ENCODE measurements around the gene SCAF8. TPM values are rescaled to one million over a fixed set of nuclear protein-coding genes. Genes with fewer than 3 reads are reported as not detected.

The SCAF8 gene
- total and polyA plus RNA-seq, 2 experiments from 2014 or later, result 10.3 to 22.3 TPM

GRCh38 chr6:154835307-154835706 is 102.1 kb downstream of the SCAF8 start:
- no peak for DNase-seq
- H3K36me3 ChIP-seq (ENCODE audit: low read depth), result peaks cover 22% of the 10 kb centered on the region; the same call in 1 of the 2 replicates
- no peaks in the 10 kb centered on the region for H3K9me3 ChIP-seq (ENCODE audit: low read depth)
- no peaks in the 10 kb centered on the region for H3K27me3 ChIP-seq (replicated peaks; ENCODE audit: insufficient read depth)
- WGBS, 2 experiments (ENCODE audit: low coverage in 1 of 2, low lambda C conversion rate in 2 of 2, missing lambda C conversion rate in 2 of 2), result 75 to 79% methylated on average over 4 of the region's 4 CpGs
- H3K79me2 ChIP-seq (ENCODE audit: insufficient read depth), result peaks cover 87% of the 10 kb centered on the region
- H3F3A ChIP-seq (ENCODE audit: insufficient read depth), result 0 out of 2 replicates have a peak, but pooled peaks cover 5% of the 10 kb centered on the region
- no peak for TF ChIP-seq EZH2 (IDR thresholded peaks at IDR 0.05; ENCODE audit: insufficient read depth, poor library complexity, severe bottlenecking)
- TF ChIP-seq EZH2phosphoT487 (IDR thresholded peaks at IDR 0.05; ENCODE audit: insufficient read depth, low read depth), result no peak
- H2AFZ ChIP-seq, result no peak overlapping the region
- no peak overlapping the region for H3K9ac ChIP-seq
- no peak overlapping the region for H3K4me2 ChIP-seq (ENCODE audit: unreplicated experiment)
- H3K4me1 ChIP-seq (ENCODE audit: insufficient read depth), result peaks cover 7% of the 10 kb centered on the region; the same call in 1 of the 2 replicates
- no peaks in the 10 kb centered on the region for H3K9me2 ChIP-seq (ENCODE audit: insufficient read depth)
- in situ Hi-C loops (cut with MboI), result no loop called here
- no peak overlapping the region for H3K27ac ChIP-seq
- H3K4me3 ChIP-seq, result no peak overlapping the region
- peaks cover 2% of the 10 kb centered on the region; the same call in 1 of the 2 replicates for H4K20me1 ChIP-seq (ENCODE audit: insufficient read depth)

- 99% methylated on average over 6 of the region's 6 CpGs for WGBS, 2 experiments (ENCODE audit: low coverage in 1 of 2, low lambda C conversion rate in 2 of 2, missing lambda C conversion rate in 2 of 2)
- Histone ChIP-seq H3K79me2 (ENCODE audit: insufficient read depth) (peaks cover 100% of the 10 kb centered on the region), H3F3A (ENCODE audit: insufficient read depth) (no peaks in the 10 kb centered on the region; the same call in 1 of the 2 replicates)
These were observed 106.3 kb downstream of the SCAF8 start for GRCh38 chr6:154839546-154839945.

GRCh38 chr6:154840363-154840762 is 107.1 kb downstream of the SCAF8 start:
- Histone ChIP-seq H4K20me1 (ENCODE audit: insufficient read depth) (peaks cover 9% of the 10 kb centered on the region; the same call in 1 of the 2 replicates), H3K4me1 (ENCODE audit: insufficient read depth) (peaks cover 12% of the 10 kb centered on the region; the same call in 1 of the 2 replicates), H3K36me3 (ENCODE audit: low read depth) (peaks cover 9% of the 10 kb centered on the region; the same call in 1 of the 2 replicates), H3K9ac (no peak overlapping the region), H3K4me2 (ENCODE audit: unreplicated experiment) (no peak overlapping the region), H3K4me3 (no peak overlapping the region), H3F3A (ENCODE audit: insufficient read depth) (no peaks in the 10 kb centered on the region; the same call in 1 of the 2 replicates), H3K9me3 (ENCODE audit: low read depth) (no peaks in the 10 kb centered on the region), H3K79me2 (ENCODE audit: insufficient read depth) (peaks cover 100% of the 10 kb centered on the region), H2AFZ (no peak overlapping the region), H3K27ac (no peak overlapping the region), H3K27me3 (replicated peaks; ENCODE audit: insufficient read depth) (no peaks in the 10 kb centered on the region), H3K9me2 (ENCODE audit: insufficient read depth) (no peaks in the 10 kb centered on the region)
- TF ChIP-seq EZH2 (IDR thresholded peaks at IDR 0.05; ENCODE audit: insufficient read depth, poor library complexity, severe bottlenecking) (no peak), EZH2phosphoT487 (IDR thresholded peaks at IDR 0.05; ENCODE audit: insufficient read depth, low read depth) (no peak)
- no peak for DNase-seq
- in situ Hi-C loops (cut with MboI), result no loop called here
- WGBS, 2 experiments (ENCODE audit: low coverage in 1 of 2, low lambda C conversion rate in 2 of 2, missing lambda C conversion rate in 2 of 2), result 98% methylated on average over 6 of the region's 6 CpGs

More at GRCh38 chr6:154839546-154839945, 106.3 kb downstream of the SCAF8 start:
- Histone ChIP-seq H3K9me2 (ENCODE audit: insufficient read depth) (no peaks in the 10 kb centered on the region), H3K36me3 (ENCODE audit: low read depth) (peaks cover 12% of the 10 kb centered on the region; the same call in 1 of the 2 replicates), H3K9ac (no peak overlapping the region), H3K9me3 (ENCODE audit: low read depth) (no peaks in the 10 kb centered on the region), H3K4me3 (no peak overlapping the region), H3K4me2 (ENCODE audit: unreplicated experiment) (no peak overlapping the region), H4K20me1 (ENCODE audit: insufficient read depth) (peaks cover 9% of the 10 kb centered on the region; the same call in 1 of the 2 replicates), H3K4me1 (ENCODE audit: insufficient read depth) (peaks cover 12% of the 10 kb centered on the region; the same call in 1 of the 2 replicates), H3K27me3 (replicated peaks; ENCODE audit: insufficient read depth) (no peaks in the 10 kb centered on the region), H3K27ac (no peak overlapping the region), H2AFZ (no peak overlapping the region)
- no peak for DNase-seq
- in situ Hi-C loops (cut with MboI), result no loop called here
- TF ChIP-seq EZH2phosphoT487 (IDR thresholded peaks at IDR 0.05; ENCODE audit: insufficient read depth, low read depth) (no peak), EZH2 (IDR thresholded peaks at IDR 0.05; ENCODE audit: insufficient read depth, poor library complexity, severe bottlenecking) (no peak)

DNA sequence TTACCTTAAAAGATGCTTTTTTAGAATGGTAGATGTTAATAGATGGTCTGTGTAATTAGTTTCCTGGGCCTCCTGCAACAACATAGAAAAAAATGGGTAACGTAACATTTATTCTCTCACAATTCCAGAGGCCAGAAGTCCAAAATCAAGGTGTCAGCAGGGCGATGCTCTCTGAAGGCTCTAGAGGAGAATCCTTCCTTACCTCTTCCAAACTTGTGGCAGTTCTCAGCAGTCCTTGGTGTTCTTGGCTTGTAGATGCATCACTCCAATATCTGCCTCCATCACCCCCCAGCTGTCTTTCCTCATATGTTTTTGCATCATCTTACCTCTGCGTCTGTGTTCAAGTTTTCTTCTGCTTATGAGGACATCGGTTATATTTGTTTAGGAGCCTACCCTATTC is 107.9 kb downstream of the SCAF8 start:
- in situ Hi-C loops (cut with MboI), result no loop called here
- Histone ChIP-seq H3K4me3 (no peak overlapping the region), H3K9me3 (ENCODE audit: low read depth) (no peaks in the 10 kb centered on the region), H3K9me2 (ENCODE audit: insufficient read depth) (no peaks in the 10 kb centered on the region), H3K27ac (no peak overlapping the region), H3K79me2 (ENCODE audit: insufficient read depth) (peaks cover 100% of the 10 kb centered on the region), H4K20me1 (ENCODE audit: insufficient read depth) (peaks cover 10% of the 10 kb centered on the region), H3K9ac (no peak overlapping the region), H3K27me3 (replicated peaks; ENCODE audit: insufficient read depth) (no peaks in the 10 kb centered on the region), H3K36me3 (ENCODE audit: low read depth) (peaks cover 9% of the 10 kb centered on the region; the same call in 1 of the 2 replicates), H3K4me2 (ENCODE audit: unreplicated experiment) (no peak overlapping the region), H3F3A (ENCODE audit: insufficient read depth) (no peaks in the 10 kb centered on the region; the same call in 1 of the 2 replicates), H2AFZ (no peak overlapping the region), H3K4me1 (ENCODE audit: insufficient read depth) (peaks cover 12% of the 10 kb centered on the region; the same call in 1 of the 2 replicates)
- no peak for DNase-seq
- WGBS, 2 experiments (ENCODE audit: low coverage in 1 of 2, low lambda C conversion rate in 2 of 2, missing lambda C conversion rate in 2 of 2), result 95 to 96% methylated on average over 4 of the region's 4 CpGs
- TF ChIP-seq EZH2phosphoT487 (IDR thresholded peaks at IDR 0.05; ENCODE audit: insufficient read depth, low read depth), result no peak
- TF ChIP-seq EZH2 (IDR thresholded peaks at IDR 0.05; ENCODE audit: insufficient read depth, poor library complexity, severe bottlenecking), result no peak
